Neuron (in vitro differentiated cells): ENCODE results near the gene P4HA3.
"Not testable (repeated sequence)": the region's sequence is repeated elsewhere in the genome, so short reads cannot be mapped to it uniquely, and the experiment has no call there.

Experiments used
- H2AFZ ChIP-seq: one replicate; pipeline ENCODE4 v1.6.1; 2013; ENCODE audit warnings: low read depth, mild to moderate bottlenecking, inconsistent platforms, low read length, moderate library complexity
- H3K27me3 ChIP-seq: one replicate; pipeline ENCODE4 v1.6.1; 2013; ENCODE audit warnings: low read length; ENCODE audit not compliant: insufficient read depth
- H3K36me3 ChIP-seq: one replicate; pipeline ENCODE4 v1.6.1; 2013; ENCODE audit warnings: low read length; ENCODE audit not compliant: insufficient read depth
- H3K4me1 ChIP-seq: one replicate; pipeline ENCODE4 v1.6.1; 2013; ENCODE audit warnings: low read length; ENCODE audit not compliant: insufficient read depth
- H3K4me3 ChIP-seq: 2 replicates; pipeline ENCODE4 v1.5.1; 2013; ENCODE audit warnings: mild to moderate bottlenecking, low read length, moderate library complexity
- H3K9me3 ChIP-seq: one replicate; pipeline ENCODE4 v1.6.1; 2013; ENCODE audit warnings: low read length

Gene P4HA3

GRCh38 chr11:74311352-74311926 lies at the start of gene P4HA3:
TSS of gene P4HA3 (minus strand) at chr11:74311640. CDS start at chr11:74311611, 29 bp downstream.
- Histone ChIP-seq H3K36me3 (no peaks in the 10 kb centered on the region), H3K27me3 (peaks cover 25% of the 10 kb centered on the region), H2AFZ (no peak within 1 kb of the TSS), H3K4me3 (peak within 1 kb of the TSS; percentile 18), H3K4me1 (no peaks in the 10 kb centered on the region), H3K9me3 (peaks cover 11% of the 10 kb centered on the region)

- Histone ChIP-seq H3K4me1 (no peaks in the 10 kb centered on the region), H3K36me3 (peaks cover 23% of the 10 kb centered on the region), H3K27me3 (no peaks in the 10 kb centered on the region), H2AFZ (no peak overlapping the region), H3K4me3 (no peak overlapping the region), H3K9me3 (peaks cover 11% of the 10 kb centered on the region)
Observed at GRCh38 chr11:74357449-74357848, 46.0 kb upstream of the P4HA3 start.

- Histone ChIP-seq H3K4me3 (no peak overlapping the region), H3K9me3 (peaks cover 13% of the 10 kb centered on the region), H3K36me3 (peaks cover 27% of the 10 kb centered on the region), H3K27me3 (no peaks in the 10 kb centered on the region), H3K4me1 (no peaks in the 10 kb centered on the region), H2AFZ (no peak overlapping the region)
Observed at GRCh38 chr11:74355626-74356025, 44.2 kb upstream of the P4HA3 start.

- Histone ChIP-seq H3K9me3 (peaks cover 8% of the 10 kb centered on the region), H2AFZ (no peak overlapping the region), H3K4me3 (no peak overlapping the region), H3K36me3 (peaks cover 20% of the 10 kb centered on the region), H3K27me3 (no peaks in the 10 kb centered on the region), H3K4me1 (no peaks in the 10 kb centered on the region)
Observed at GRCh38 chr11:74354036-74354435, 42.6 kb upstream of the P4HA3 start.

- Histone ChIP-seq H3K9me3 (peaks cover 4% of the 10 kb centered on the region), H3K4me1 (no peaks in the 10 kb centered on the region), H3K4me3 (no peak overlapping the region), H3K36me3 (peaks cover 27% of the 10 kb centered on the region), H2AFZ (no peak overlapping the region), H3K27me3 (no peaks in the 10 kb centered on the region)
Observed at GRCh38 chr11:74347381-74347780, 35.9 kb upstream of the P4HA3 start.

- Histone ChIP-seq H3K4me1 (no peaks in the 10 kb centered on the region), H2AFZ (no peak overlapping the region), H3K4me3 (no peak overlapping the region), H3K9me3 (no peaks in the 10 kb centered on the region), H3K36me3 (peaks cover 35% of the 10 kb centered on the region), H3K27me3 (no peaks in the 10 kb centered on the region)
Observed at GRCh38 chr11:74345420-74345819, 34.0 kb upstream of the P4HA3 start.

GRCh38 chr11:74341921-74342320 lies 30.5 kb upstream of the P4HA3 start:
- H3K9me3 ChIP-seq: no peaks in the 10 kb centered on the region
- H3K4me1 ChIP-seq: no peaks in the 10 kb centered on the region
- no peak overlapping the region for H3K4me3 ChIP-seq
- H2AFZ ChIP-seq: no peak overlapping the region
- H3K36me3 ChIP-seq: peaks cover 51% of the 10 kb centered on the region
- no peaks in the 10 kb centered on the region for H3K27me3 ChIP-seq

- Histone ChIP-seq H3K4me1 (no peaks in the 10 kb centered on the region), H2AFZ (no peak overlapping the region), H3K4me3 (no peak overlapping the region), H3K27me3 (no peaks in the 10 kb centered on the region), H3K36me3 (peaks cover 42% of the 10 kb centered on the region), H3K9me3 (no peaks in the 10 kb centered on the region)
Observed at GRCh38 chr11:74339619-74340018, 28.2 kb upstream of the P4HA3 start.

- Histone ChIP-seq H3K36me3 (peaks cover 40% of the 10 kb centered on the region), H2AFZ (no peak overlapping the region), H3K4me3 (no peak overlapping the region), H3K4me1 (no peaks in the 10 kb centered on the region), H3K9me3 (no peaks in the 10 kb centered on the region), H3K27me3 (no peaks in the 10 kb centered on the region)
Observed at GRCh38 chr11:74338963-74339362, 27.5 kb upstream of the P4HA3 start.

- peaks cover 1% of the 10 kb centered on the region for H3K9me3 ChIP-seq
- peaks cover 15% of the 10 kb centered on the region for H3K36me3 ChIP-seq
- no peaks in the 10 kb centered on the region for H3K4me1 ChIP-seq
- no peak overlapping the region for H2AFZ ChIP-seq
- H3K4me3 ChIP-seq: no peak overlapping the region
- no peaks in the 10 kb centered on the region for H3K27me3 ChIP-seq
Observed at GRCh38 chr11:74333193-74333592, 21.8 kb upstream of the P4HA3 start.

- Histone ChIP-seq H3K36me3 (peaks cover 9% of the 10 kb centered on the region), H3K4me1 (no peaks in the 10 kb centered on the region), H3K27me3 (no peaks in the 10 kb centered on the region), H3K4me3 (no peak overlapping the region), H2AFZ (no peak overlapping the region), H3K9me3 (peaks cover 1% of the 10 kb centered on the region)
Observed at GRCh38 chr11:74332291-74332690, 20.9 kb upstream of the P4HA3 start.

GRCh38 chr11:74331000-74331399 lies 19.6 kb upstream of the P4HA3 start:
- H3K36me3 ChIP-seq, H3K4me3 ChIP-seq, H2AFZ ChIP-seq: not testable (repeated sequence)

GRCh38 chr11:74330075-74330858 lies 18.8 kb upstream of the P4HA3 start:
- no peaks in the 10 kb centered on the region for H3K27me3 ChIP-seq
- no peak overlapping the region for H3K4me3 ChIP-seq
- H3K9me3 ChIP-seq: peaks cover 1% of the 10 kb centered on the region
- H3K36me3 ChIP-seq: peaks cover 2% of the 10 kb centered on the region
- peaks cover 10% of the 10 kb centered on the region for H3K4me1 ChIP-seq
- H2AFZ ChIP-seq: no peak overlapping the region

More at GRCh38 chr11:74331000-74331399, 19.6 kb upstream of the P4HA3 start:
- not testable (repeated sequence) for H3K9me3 ChIP-seq, H3K27me3 ChIP-seq, H3K4me1 ChIP-seq
